GM23338 (cell line): ENCODE measurements around the gene ABCC1. TPM values are rescaled to one million over a fixed set of nuclear protein-coding genes. Genes with fewer than 3 reads are reported as not detected.

Experiments used
- ATAC-seq: fragments of 200-7000 bp; cut with Tn5 transposase; 3 replicates; pipeline ENCODE4 v1.9.1; 2020
- DNase-seq: peaks from one replicate; pipeline ENCODE4 v3.0.0-alpha.2; 2015; ENCODE audit warnings: low spot score
- H2AFZ ChIP-seq: fragments of 200-600 bp; sonication (generic); 2 replicates; pipeline ENCODE4 v1.8.0; 2016; ENCODE audit warnings: antibody characterized with exemption, mild to moderate bottlenecking, moderate library complexity
- H3F3A ChIP-seq: fragments of 200-600 bp; sonication (generic); replicated peaks from 2 replicates; pipeline ENCODE4 v1.8.0; 2017; ENCODE audit warnings: antibody characterized with exemption, mixed run types, low read depth
- H3K27ac ChIP-seq: fragments of 200-600 bp; sonication (generic); 2 replicates; pipeline ENCODE4 v1.6.1; 2016; ENCODE audit warnings: low read depth
- H3K27me3 ChIP-seq: fragments of 200-600 bp; sonication (generic); 2 replicates; pipeline ENCODE4 v1.8.0; 2016; ENCODE audit warnings: mild to moderate bottlenecking, mixed run types, moderate library complexity; ENCODE audit not compliant: insufficient read depth
- H3K36me3 ChIP-seq: fragments of 200-600 bp; sonication (generic); 2 replicates; pipeline ENCODE4 v1.8.0; 2016; ENCODE audit warnings: mild to moderate bottlenecking; ENCODE audit not compliant: insufficient read depth
- H3K4me1 ChIP-seq: fragments of 200-600 bp; sonication (generic); 2 replicates; pipeline ENCODE4 v1.8.0; 2016; ENCODE audit warnings: mild to moderate bottlenecking, moderate library complexity; ENCODE audit not compliant: insufficient read depth
- H3K4me2 ChIP-seq: fragments of 200-600 bp; sonication (generic); 2 replicates; pipeline ENCODE4 v1.7.1; 2017; ENCODE audit warnings: mixed run types
- H3K4me3 ChIP-seq: fragments of 200-600 bp; sonication (generic); 2 replicates; pipeline ENCODE4 v1.6.1; 2016; ENCODE audit warnings: mixed run types
- H3K79me2 ChIP-seq: fragments of 200-600 bp; sonication (generic); replicated peaks from 2 replicates; pipeline ENCODE4 v1.8.0; 2017; ENCODE audit warnings: mild to moderate bottlenecking; ENCODE audit not compliant: insufficient read depth
- H3K9me2 ChIP-seq: fragments of 200-600 bp; sonication (generic); 2 replicates; pipeline ENCODE4 v1.8.0; 2017; ENCODE audit not compliant: insufficient read depth
- H4K20me1 ChIP-seq: fragments of 200-600 bp; sonication (generic); replicated peaks from 2 replicates; pipeline ENCODE4 v1.8.0; 2017; ENCODE audit warnings: mild to moderate bottlenecking; ENCODE audit not compliant: insufficient read depth
- H3K27ac Mint-ChIP-seq: 2 replicates; pipeline ENCODE4 v1.8.0; 2020; ENCODE audit warnings: inconsistent platforms, mild to moderate bottlenecking, moderate library complexity, mixed read lengths
- H3K27me3 Mint-ChIP-seq: 3 replicates; pipeline ENCODE4 v1.8.0; 2022; ENCODE audit warnings: low read depth, mild to moderate bottlenecking, moderate library complexity, mixed read lengths, inconsistent platforms; ENCODE audit not compliant: insufficient read depth, poor library complexity
- H3K36me3 Mint-ChIP-seq: 3 replicates; pipeline ENCODE4 v1.8.0; 2021; ENCODE audit warnings: low read depth, mild to moderate bottlenecking, inconsistent platforms, moderate library complexity, mixed read lengths
- H3K4me1 Mint-ChIP-seq: 3 replicates; pipeline ENCODE4 v1.8.0; 2020; ENCODE audit warnings: mild to moderate bottlenecking, inconsistent platforms, mixed read lengths
- H3K4me3 Mint-ChIP-seq: 3 replicates; pipeline ENCODE4 v1.8.0; 2021; ENCODE audit warnings: moderate library complexity, mild to moderate bottlenecking, inconsistent platforms, mixed read lengths
- H3K9me3 Mint-ChIP-seq: 3 replicates; pipeline ENCODE4 v1.8.0; 2020; ENCODE audit warnings: moderate library complexity, mild to moderate bottlenecking, inconsistent platforms, mixed read lengths
- CREB1 ChIP-seq: fragments of 250-450 bp; sonication (Bioruptor Pico); IDR thresholded peaks from 2 replicates; pipeline ENCODE4 v1.5.0; 2020; ENCODE audit warnings: low read depth, mild to moderate bottlenecking, moderate library complexity
- CTCF ChIP-seq, 2 experiments: fragments of 200-600 bp in 1 of 2; sonication (generic) in 1 of 2; conservative IDR thresholded peaks; 2 replicates each; pipeline versions ENCODE4 v1.5.1 to v1.6.1; 2016 to 2017; ENCODE audit warnings: antibody characterized with exemption in 2 of 2, low read depth in 2 of 2, mild to moderate bottlenecking in 2 of 2, moderate library complexity in 1 of 2
- EZH2 ChIP-seq: fragments of 200-600 bp; sonication (generic); IDR thresholded peaks from one replicate; pipeline ENCODE4 v1.8.0; 2017; ENCODE audit warnings: antibody characterized with exemption, mild to moderate bottlenecking, low read depth; ENCODE audit not compliant: unreplicated experiment
- EZH2phosphoT487 ChIP-seq: fragments of 200-600 bp; sonication (generic); IDR thresholded peaks from one replicate; pipeline ENCODE4 v1.8.1; 2018; ENCODE audit warnings: antibody characterized with exemption; ENCODE audit not compliant: unreplicated experiment
- JUNB ChIP-seq: IDR thresholded peaks from one replicate; pipeline ENCODE4 v1.6.1; 2016; ENCODE audit warnings: antibody characterized with exemption; ENCODE audit not compliant: unreplicated experiment
- NANOG ChIP-seq: IDR thresholded peaks from 2 replicates; pipeline ENCODE4 v1.6.1; 2016; ENCODE audit warnings: antibody characterized with exemption, borderline replicate concordance
- POLR2AphosphoS5 ChIP-seq: IDR thresholded peaks from 2 replicates; pipeline ENCODE4 v1.6.1; 2016; ENCODE audit warnings: antibody characterized with exemption, low read depth
- REST ChIP-seq: IDR thresholded peaks from one replicate; pipeline ENCODE4 v1.6.1; 2018; ENCODE audit warnings: antibody characterized with exemption; ENCODE audit not compliant: unreplicated experiment
- STAT1 ChIP-seq: IDR thresholded peaks from one replicate; pipeline ENCODE4 v1.6.1; 2016; ENCODE audit warnings: antibody characterized with exemption; ENCODE audit not compliant: unreplicated experiment
- ZNF114 ChIP-seq: fragments of 250-450 bp; sonication (Bioruptor Pico); IDR thresholded peaks from 2 replicates; pipeline ENCODE4 v1.5.0; 2020; ENCODE audit warnings: mild to moderate bottlenecking, moderate library complexity
- ZNF331 ChIP-seq: fragments of 250-450 bp; sonication (Bioruptor Pico); IDR thresholded peaks from 2 replicates; pipeline ENCODE4 v1.5.0; 2020; ENCODE audit warnings: low read depth, mild to moderate bottlenecking, moderate library complexity
- ZNF462 ChIP-seq: fragments of 250-450 bp; sonication (Bioruptor Pico); IDR thresholded peaks from 2 replicates; pipeline ENCODE4 v1.5.0; 2020; ENCODE audit warnings: mild to moderate bottlenecking, moderate library complexity
- polyA plus RNA-seq: library from polyadenylated mRNA; unstranded; fragments of >200 nt; fragmentation: Nextera tagmentation; extraction: Ambion mirVana; gene quantifications from 2 replicates; pipeline ENCODE4 v1.2.1, GENCODE V29; 2016
- total RNA-seq: library from RNA; depleted of rRNA; stranded (reverse); fragments of >200 nt; shearing (Covaris generic); gene quantifications from 2 replicates; pipeline ENCODE4 v1.2.3, GENCODE V29; 2014
- TF ChIP-seq, protein P1 (sequence below): IDR thresholded peaks from 2 replicates; pipeline ENCODE4 v1.6.1; 2016; ENCODE audit warnings: antibody characterized with exemption

The ABCC1 gene
- total and polyA plus RNA-seq, 2 experiments from 2014 or later = 11.0 to 46.6 TPM

DNA sequence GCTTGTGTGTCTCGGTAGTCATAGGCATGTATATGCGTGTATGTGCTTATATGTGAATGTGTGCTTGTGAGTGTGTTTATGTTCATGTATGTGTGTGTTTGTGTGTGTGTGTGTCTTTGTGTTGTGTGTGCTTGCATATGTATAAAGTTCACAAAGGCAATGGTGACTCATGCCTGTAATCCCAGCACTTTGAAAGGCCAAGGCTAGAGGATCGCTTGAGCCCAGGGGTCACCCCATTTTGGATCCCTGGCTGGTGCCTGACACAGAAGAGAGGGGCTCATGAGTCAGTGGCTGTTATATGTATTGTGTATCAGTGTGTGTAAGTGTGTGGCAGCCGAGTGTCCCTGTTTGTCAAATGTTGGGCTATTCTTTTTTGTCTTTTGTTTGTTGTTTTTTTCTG lies 69.3 kb downstream of the ABCC1 start:
- H3K9me3 Mint-ChIP-seq = no peaks in the 10 kb centered on the region
- DNase-seq (no peak), ATAC-seq (no peak)
- Histone ChIP-seq H3K4me3 (no peak overlapping the region), H3K36me3 (peaks cover 7% of the 10 kb centered on the region), H3K9me2 (no peaks in the 10 kb centered on the region), H3K27me3 (no peaks in the 10 kb centered on the region), H3K27ac (no peak overlapping the region), H2AFZ (no peak overlapping the region), H4K20me1 (peaks cover 16% of the 10 kb centered on the region), H3F3A (no peaks in the 10 kb centered on the region), H3K79me2 (peaks cover 3% of the 10 kb centered on the region; the same call in 1 of the 2 replicates), H3K4me2 (no peak overlapping the region), H3K4me1 (no peaks in the 10 kb centered on the region)
- H3K4me3 Mint-ChIP-seq = no peak overlapping the region
- H3K27ac Mint-ChIP-seq = no peak overlapping the region
- H3K36me3 Mint-ChIP-seq = peaks cover 70% of the 10 kb centered on the region
- H3K27me3 Mint-ChIP-seq = peaks cover 9% of the 10 kb centered on the region
- no peak for TF ChIP-seq ZNF114 (CRISPR knock-in tag)
- TF ChIP-seq EZH2phosphoT487 = no peak
- TF ChIP-seq CREB1 = no peak
- no peak for TF ChIP-seq REST
- no peak for TF ChIP-seq ZNF462 (CRISPR knock-in tag)
- TF ChIP-seq POLR2AphosphoS5 = no peak
- no peak for TF ChIP-seq STAT1
- no peak for TF ChIP-seq NANOG
- TF ChIP-seq CTCF (conservative IDR thresholded peaks at IDR 0.05; ENCODE audit: low read depth in 2 of 2) = no peak
- no peak for TF ChIP-seq ZNF331 (CRISPR knock-in tag)
- no peak for TF ChIP-seq JUNB
- TF ChIP-seq EZH2 = no peak
- TF ChIP-seq, protein P1, sequence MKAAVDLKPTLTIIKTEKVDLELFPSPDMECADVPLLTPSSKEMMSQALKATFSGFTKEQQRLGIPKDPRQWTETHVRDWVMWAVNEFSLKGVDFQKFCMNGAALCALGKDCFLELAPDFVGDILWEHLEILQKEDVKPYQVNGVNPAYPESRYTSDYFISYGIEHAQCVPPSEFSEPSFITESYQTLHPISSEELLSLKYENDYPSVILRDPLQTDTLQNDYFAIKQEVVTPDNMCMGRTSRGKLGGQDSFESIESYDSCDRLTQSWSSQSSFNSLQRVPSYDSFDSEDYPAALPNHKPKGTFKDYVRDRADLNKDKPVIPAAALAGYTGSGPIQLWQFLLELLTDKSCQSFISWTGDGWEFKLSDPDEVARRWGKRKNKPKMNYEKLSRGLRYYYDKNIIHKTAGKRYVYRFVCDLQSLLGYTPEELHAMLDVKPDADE = no peak
- peaks cover 2% of the 10 kb centered on the region; the same call in 1 of the 3 replicates for H3K4me1 Mint-ChIP-seq
